Fibroblast of skin of right biceps (primary cell): Measurements from ENCODE around the gene MUC3A.
"Not testable (repeated sequence)": the region's sequence is repeated elsewhere in the genome, so short reads cannot be mapped to it uniquely, and the experiment has no call there.

Source experiments
- DNase-seq: peaks from one replicate; pipeline ENCODE4 v3.0.0-alpha.2; 2013

MUC3A gene

GRCh38 chr7:100949227-100949932, at the start of gene MUC3A:
Gene MUC3A, plus strand, starts transcription at chr7:100949534. Its CDS starts 91 bp downstream, at chr7:100949625.
- DNase-seq, result no peak

GRCh38 chr7:100900978-100901377, 48.4 kb upstream of the MUC3A start:
- no peak for DNase-seq

- no peak for DNase-seq
Measured at GRCh38 chr7:100901921-100902332, 47.4 kb upstream of the MUC3A start.

- DNase-seq, result no peak
Measured at GRCh38 chr7:100902638-100903037, 46.7 kb upstream of the MUC3A start.

- DNase-seq, result no peak
Measured at GRCh38 chr7:100908512-100908911, 40.8 kb upstream of the MUC3A start.

- DNase-seq, result not testable (repeated sequence)
Measured at GRCh38 chr7:100910443-100910842, 38.9 kb upstream of the MUC3A start.

GRCh38 chr7:100911484-100911883, 37.9 kb upstream of the MUC3A start:
- DNase-seq, result no peak

GRCh38 chr7:100914208-100914878, 35.0 kb upstream of the MUC3A start:
- DNase-seq, result no peak

GRCh38 chr7:100914879-100915447, 34.4 kb upstream of the MUC3A start:
- no peak for DNase-seq

GRCh38 chr7:100919335-100919734, 30.0 kb upstream of the MUC3A start:
- DNase-seq, result not testable (repeated sequence)

GRCh38 chr7:100919779-100920437, 29.4 kb upstream of the MUC3A start:
- not testable (repeated sequence) for DNase-seq

- DNase-seq, result no peak
Measured at GRCh38 chr7:100921039-100921438, 28.3 kb upstream of the MUC3A start.

- DNase-seq, result not testable (repeated sequence)
Measured at GRCh38 chr7:100923616-100924015, 25.7 kb upstream of the MUC3A start.

GRCh38 chr7:100929808-100930174, 19.5 kb upstream of the MUC3A start:
- no peak for DNase-seq

GRCh38 chr7:100933734-100934133, 15.6 kb upstream of the MUC3A start:
- no peak for DNase-seq

GRCh38 chr7:100935381-100935780, 14.0 kb upstream of the MUC3A start:
- DNase-seq, result not testable (repeated sequence)

- not testable (repeated sequence) for DNase-seq
Measured at GRCh38 chr7:100936167-100936566, 13.2 kb upstream of the MUC3A start.

- peak; percentile 14 for DNase-seq
Measured at GRCh38 chr7:100942045-100942774, 7.1 kb upstream of the MUC3A start.

- DNase-seq, result no peak
Measured at GRCh38 chr7:100943693-100944092, 5.6 kb upstream of the MUC3A start.

- DNase-seq, result no peak
Measured at GRCh38 chr7:100944138-100944537, 5.2 kb upstream of the MUC3A start.

GRCh38 chr7:100946111-100946510, 3.2 kb upstream of the MUC3A start:
- DNase-seq, result no peak

GRCh38 chr7:100946766-100947365, 2.5 kb upstream of the MUC3A start:
- DNase-seq, result no peak
